HG02588 (cell line): ENCODE results near the gene GALNT17.

Experiments used
- ATAC-seq: cut with Tn5 transposase; IDR thresholded peaks from one replicate; pipeline ENCODE4 v1.9.1; 2021; ENCODE audit warnings: mild to moderate bottlenecking, moderate library complexity; ENCODE audit not compliant: unreplicated experiment

GALNT17 gene

GRCh38 chr7:71385330-71385729 is 253.4 kb downstream of the GALNT17 start:
- no peak for ATAC-seq

GRCh38 chr7:71386152-71386785 is 254.3 kb downstream of the GALNT17 start:
- ATAC-seq: no peak

- no peak for ATAC-seq
Measured at GRCh38 chr7:71388181-71388580, 256.2 kb downstream of the GALNT17 start.

GRCh38 chr7:71389976-71390375 is 258.0 kb downstream of the GALNT17 start:
- no peak for ATAC-seq

- ATAC-seq: no peak
Measured at GRCh38 chr7:71393661-71394060, 261.7 kb downstream of the GALNT17 start.

GRCh38 chr7:71402684-71403083 is 270.7 kb downstream of the GALNT17 start:
- no peak for ATAC-seq

- no peak for ATAC-seq
Measured at GRCh38 chr7:71403202-71403946, 271.4 kb downstream of the GALNT17 start.

GRCh38 chr7:71404726-71405345 is 272.9 kb downstream of the GALNT17 start:
- no peak for ATAC-seq

- no peak for ATAC-seq
Measured at GRCh38 chr7:71408271-71408670, 276.3 kb downstream of the GALNT17 start.

- ATAC-seq: no peak
Measured at GRCh38 chr7:71409550-71410157, 277.7 kb downstream of the GALNT17 start.

- no peak for ATAC-seq
Measured at GRCh38 chr7:71411475-71411874, 279.5 kb downstream of the GALNT17 start.

- ATAC-seq: no peak
Measured at GRCh38 chr7:71414490-71414889, 282.5 kb downstream of the GALNT17 start.

GRCh38 chr7:71419546-71420337 is 287.8 kb downstream of the GALNT17 start:
- ATAC-seq: no peak

GRCh38 chr7:71422104-71422503 is 290.2 kb downstream of the GALNT17 start:
- no peak for ATAC-seq

- no peak for ATAC-seq
Measured at GRCh38 chr7:71424166-71425035, 292.5 kb downstream of the GALNT17 start.

- no peak for ATAC-seq
Measured at GRCh38 chr7:71429083-71429482, 297.1 kb downstream of the GALNT17 start.

GRCh38 chr7:71430246-71430645 is 298.3 kb downstream of the GALNT17 start:
- no peak for ATAC-seq

GRCh38 chr7:71439321-71439720 is 307.4 kb downstream of the GALNT17 start:
- no peak for ATAC-seq

GRCh38 chr7:71442492-71443190 is 310.7 kb downstream of the GALNT17 start:
- ATAC-seq: no peak
